Aorta (tissue), 4 donors: Measurements from ENCODE around the gene TYK2. TPM values are rescaled to one million over a fixed set of nuclear protein-coding genes. Genes with fewer than 3 reads are reported as not detected.

Source experiments
- microRNA-seq, 2 donors: library from miRNA; unstranded; fragments of <30 nt; microRNA quantifications; one replicate each; pipeline ENCODE4 v1.2.0, GENCODE V29; 2020
- polyA plus RNA-seq, 2 donors: library from polyadenylated mRNA; stranded (reverse); fragments of 200-250 nt; gene quantifications; one replicate each; pipeline ENCODE4 v1.2.3, GENCODE V29; 2013
- total RNA-seq, 2 donors: library from RNA; stranded (reverse); fragmentation: NEBNext Ultra II Directional; extraction: Animal tissue kit (Norgen Biotek cat#: 25700); gene quantifications; one replicate each; pipeline ENCODE4 v1.2.1, GENCODE V29; 2021
- donor health status: healthy with polysubstance abuse.
- donor health status: Bipolar disorder and iron deficiency.
- donor health status: DM: no; HTN: no; CAD: no.
- donor health status: DM: yes; HTN: yes; CAD: no.

TYK2 gene
- total and polyA plus RNA-seq, 4 donors, result 33.2 to 253 (median 106) TPM

Small RNA genes lying within 50 kb of the gene (microRNA-seq; reads per million reads assigned to microRNA genes)
- gene MIR1181, result 0.60 to 0.99 reads per million in 2 donors

Other genes starting within 250 kb of the TYK2 start
- gene DNMT1, start 185.6 kb downstream of the TYK2 start, total RNA-seq, result 10 to 100 TPM; 59.6 to 89.0 TPM
- 10 to 100 TPM in 1 of 2 donors, 1 to 10 TPM in 1; 7.1 to 32.7 TPM for gene DNMT1, start 185.6 kb downstream of the TYK2 start, polyA plus RNA-seq
- 10 to 100 TPM in 1 of 2 donors, 1 to 10 TPM in 1; 9.8 to 14.3 TPM for gene S1PR2, start 149.2 kb downstream of the TYK2 start, total RNA-seq
- 1 to 10 TPM; 3.3 to 4.2 TPM for gene S1PR2, start 149.2 kb downstream of the TYK2 start, polyA plus RNA-seq
- gene MRPL4, start 128.4 kb downstream of the TYK2 start, total RNA-seq, result 10 to 100 TPM; 22.7 to 25.4 TPM
- gene MRPL4, start 128.4 kb downstream of the TYK2 start, polyA plus RNA-seq, result 10 to 100 TPM; 27.4 to 38.2 TPM
- 10 to 100 TPM; 41.2 to 43.6 TPM for gene ICAM1, start 109.5 kb downstream of the TYK2 start, total RNA-seq
- gene ICAM1, start 109.5 kb downstream of the TYK2 start, polyA plus RNA-seq, result 1 to 10 TPM; 4.0 to 6.0 TPM
- gene ICAM4, start 93.6 kb downstream of the TYK2 start, total RNA-seq, result 1 to 10 TPM in 1 of 2 donors, under 1 TPM in 1; 0.93 to 2.8 TPM
- not detected for gene ICAM4, start 93.6 kb downstream of the TYK2 start, polyA plus RNA-seq
- gene ICAM5, start 90.6 kb downstream of the TYK2 start, total RNA-seq, result 1 to 10 TPM; 1.3 to 2.5 TPM
- gene ICAM5, start 90.6 kb downstream of the TYK2 start, polyA plus RNA-seq, result under 1 TPM in 1 of 2 donors, not detected in 1; 0.10 TPM
- gene ZGLP1, start 70.8 kb downstream of the TYK2 start, total RNA-seq, result 1 to 10 TPM; 1.3 to 3.1 TPM
- 10 to 100 TPM in 1 of 2 donors, 1 to 10 TPM in 1; 2.1 to 22.4 TPM for gene ZGLP1, start 70.8 kb downstream of the TYK2 start, polyA plus RNA-seq
- gene FDX2, start 64.6 kb downstream of the TYK2 start, total RNA-seq, result 10 to 100 TPM in 1 of 2 donors, 1 to 10 TPM in 1; 7.5 to 17.3 TPM
- 10 to 100 TPM; 25.8 to 26.0 TPM for gene FDX2, start 64.6 kb downstream of the TYK2 start, polyA plus RNA-seq
- 10 to 100 TPM; 24.0 TPM for gene RAVER1, start 47.0 kb downstream of the TYK2 start, total RNA-seq
- gene RAVER1, start 47.0 kb downstream of the TYK2 start, polyA plus RNA-seq, result 10 to 100 TPM in 1 of 2 donors, 1 to 10 TPM in 1; 7.9 to 10.4 TPM
- 10 to 100 TPM; 10.1 to 10.5 TPM for gene ICAM3, start 40.9 kb downstream of the TYK2 start, total RNA-seq
- gene ICAM3, start 40.9 kb downstream of the TYK2 start, polyA plus RNA-seq, result 1 to 10 TPM; 6.3 to 7.8 TPM
- gene CDC37, start 23.0 kb upstream of the TYK2 start, total RNA-seq, result 100 to 1,000 TPM; 124 to 146 TPM
- 100 to 1,000 TPM; 121 to 260 TPM for gene CDC37, start 23.0 kb upstream of the TYK2 start, polyA plus RNA-seq
- gene PDE4A, start 40.0 kb upstream of the TYK2 start, total RNA-seq, result 10 to 100 TPM; 12.3 to 30.2 TPM
- gene PDE4A, start 40.0 kb upstream of the TYK2 start, polyA plus RNA-seq, result 10 to 100 TPM in 1 of 2 donors, 1 to 10 TPM in 1; 8.6 to 13.6 TPM
- gene KEAP1, start 122.8 kb upstream of the TYK2 start, total RNA-seq, result 10 to 100 TPM; 43.6 to 62.8 TPM
- 10 to 100 TPM; 30.9 to 56.2 TPM for gene KEAP1, start 122.8 kb upstream of the TYK2 start, polyA plus RNA-seq
- under 1 TPM; 0.39 to 0.99 TPM for gene S1PR5, start 136.9 kb upstream of the TYK2 start, total RNA-seq
- gene S1PR5, start 136.9 kb upstream of the TYK2 start, polyA plus RNA-seq, result 1 to 10 TPM; 1.3 to 1.6 TPM
- 10 to 100 TPM; 14.0 to 17.2 TPM for gene ATG4D, start 163.3 kb upstream of the TYK2 start, total RNA-seq
- 10 to 100 TPM; 17.7 to 42.6 TPM for gene ATG4D, start 163.3 kb upstream of the TYK2 start, polyA plus RNA-seq
- 10 to 100 TPM; 15.8 to 18.9 TPM for gene KRI1, start 185.4 kb upstream of the TYK2 start, total RNA-seq
- gene KRI1, start 185.4 kb upstream of the TYK2 start, polyA plus RNA-seq, result 10 to 100 TPM in 1 of 2 donors, 1 to 10 TPM in 1; 6.4 to 41.0 TPM
- gene CDKN2D, start 188.4 kb upstream of the TYK2 start, total RNA-seq, result 10 to 100 TPM; 11.8 to 19.2 TPM
- gene CDKN2D, start 188.4 kb upstream of the TYK2 start, polyA plus RNA-seq, result 10 to 100 TPM; 17.9 to 23.0 TPM
- not detected for gene AP1M2, start 206.7 kb upstream of the TYK2 start, total RNA-seq
- gene AP1M2, start 206.7 kb upstream of the TYK2 start, polyA plus RNA-seq, result 10 to 100 TPM in 1 of 2 donors, under 1 TPM in 1; 0.05 to 15.0 TPM
- gene SLC44A2, start 245.0 kb upstream of the TYK2 start, total RNA-seq, result 100 to 1,000 TPM; 158 to 176 TPM
- gene SLC44A2, start 245.0 kb upstream of the TYK2 start, polyA plus RNA-seq, result 100 to 1,000 TPM in 1 of 2 donors, 10 to 100 TPM in 1; 30.9 to 146 TPM